Measurements from ENCODE around the gene TAS2R10.

Gene TAS2R10

GRCh38 chr12:10855807-10856206, 29.6 kb upstream of the TAS2R10 start:
- no peak for TF ChIP-seq TCF4 (CRISPR knock-in tag; IDR thresholded peaks at IDR 0.05; ENCODE audit: borderline replicate concordance)
- TF ChIP-seq ESRRG (CRISPR knock-in tag; IDR thresholded peaks at IDR 0.05) = no peak
- TF ChIP-seq ISL1 (CRISPR knock-in tag; IDR thresholded peaks at IDR 0.05) = no peak
- TF ChIP-seq OSR1 (CRISPR knock-in tag; IDR thresholded peaks at IDR 0.05) = no peak
- no peak for TF ChIP-seq RARB (CRISPR knock-in tag; IDR thresholded peaks at IDR 0.05)
- no peak for TF ChIP-seq ZFP3 (CRISPR knock-in tag; IDR thresholded peaks at IDR 0.05)
- no peak for TF ChIP-seq GLIS3 (CRISPR knock-in tag; IDR thresholded peaks at IDR 0.05)
- TF ChIP-seq TOX (CRISPR knock-in tag; IDR thresholded peaks at IDR 0.05; ENCODE audit: borderline replicate concordance) = no peak
- ATAC-seq = no peak

- ATAC-seq = no peak
- no peak for TF ChIP-seq TOX (CRISPR knock-in tag; IDR thresholded peaks at IDR 0.05; ENCODE audit: borderline replicate concordance)
- TF ChIP-seq CSRNP3 (CRISPR knock-in tag; IDR thresholded peaks at IDR 0.05) = no peak
- no peak for TF ChIP-seq ESRRG (CRISPR knock-in tag; IDR thresholded peaks at IDR 0.05)
- no peak for TF ChIP-seq CREB5 (CRISPR knock-in tag; IDR thresholded peaks at IDR 0.05; ENCODE audit: low read depth)
Observed at GRCh38 chr12:10853776-10854175, 27.6 kb upstream of the TAS2R10 start.

GRCh38 chr12:10851243-10851858, 25.2 kb upstream of the TAS2R10 start:
- no peak for ATAC-seq
- TF ChIP-seq POU6F1 (CRISPR knock-in tag; IDR thresholded peaks at IDR 0.05; ENCODE audit: borderline replicate concordance, low read depth) = no peak
- TF ChIP-seq ZNF70 (CRISPR knock-in tag; IDR thresholded peaks at IDR 0.05) = no peak
- TF ChIP-seq TOX (CRISPR knock-in tag; IDR thresholded peaks at IDR 0.05; ENCODE audit: borderline replicate concordance) = no peak
- TF ChIP-seq ZFP3 (CRISPR knock-in tag; IDR thresholded peaks at IDR 0.05) = no peak
- no peak for TF ChIP-seq ISL1 (CRISPR knock-in tag; IDR thresholded peaks at IDR 0.05)
- TF ChIP-seq SNAI2 (CRISPR knock-in tag; IDR thresholded peaks at IDR 0.05) = no peak
- TF ChIP-seq GLIS3 (CRISPR knock-in tag; IDR thresholded peaks at IDR 0.05) = no peak
- no peak for TF ChIP-seq ZC3H10 (CRISPR knock-in tag; IDR thresholded peaks at IDR 0.05)
- no peak for TF ChIP-seq ESRRG (CRISPR knock-in tag; IDR thresholded peaks at IDR 0.05)
- no peak for TF ChIP-seq RARB (CRISPR knock-in tag; IDR thresholded peaks at IDR 0.05)
- TF ChIP-seq CSRNP3 (CRISPR knock-in tag; IDR thresholded peaks at IDR 0.05) = no peak
- no peak for TF ChIP-seq CSDC2 (CRISPR knock-in tag; IDR thresholded peaks at IDR 0.05)
- no peak for TF ChIP-seq ZNF565 (CRISPR knock-in tag; conservative IDR thresholded peaks at IDR 0.05; ENCODE audit: low read depth)
- TF ChIP-seq PATZ1 (CRISPR knock-in tag; IDR thresholded peaks at IDR 0.05; ENCODE audit: borderline replicate concordance) = no peak
- TF ChIP-seq TCF4 (CRISPR knock-in tag; IDR thresholded peaks at IDR 0.05; ENCODE audit: borderline replicate concordance) = no peak

GRCh38 chr12:10849425-10849878, 23.3 kb upstream of the TAS2R10 start, which contains the start of gene PRR4:
Gene PRR4 (minus strand): TSS chr12:10849475. CDS start chr12:10849437, 38 bp downstream.
- ATAC-seq = no peak
- TF ChIP-seq ZFP3 (CRISPR knock-in tag; IDR thresholded peaks at IDR 0.05) (no peak), TCF4 (CRISPR knock-in tag; IDR thresholded peaks at IDR 0.05; ENCODE audit: borderline replicate concordance) (no peak), CREB5 (CRISPR knock-in tag; IDR thresholded peaks at IDR 0.05; ENCODE audit: low read depth) (no peak), ARNTL (CRISPR knock-in tag; IDR thresholded peaks at IDR 0.05; ENCODE audit: borderline replicate concordance, low read depth) (no peak), ZNF70 (CRISPR knock-in tag; IDR thresholded peaks at IDR 0.05) (no peak), ZFP30 (CRISPR knock-in tag; IDR thresholded peaks at IDR 0.05) (no peak), ZNF8 (CRISPR knock-in tag; IDR thresholded peaks at IDR 0.05) (no peak), CSRNP3 (CRISPR knock-in tag; IDR thresholded peaks at IDR 0.05) (no peak), PPARA (CRISPR knock-in tag; IDR thresholded peaks at IDR 0.05; ENCODE audit: borderline replicate concordance) (no peak), ESRRG (CRISPR knock-in tag; IDR thresholded peaks at IDR 0.05) (no peak), POU6F1 (CRISPR knock-in tag; IDR thresholded peaks at IDR 0.05; ENCODE audit: borderline replicate concordance, low read depth) (no peak)
